ENCODE measurements around the gene ITGAL. TPM values are rescaled to one million over a fixed set of nuclear protein-coding genes. Genes with fewer than 3 reads are reported as not detected.

The ITGAL gene
- total and polyA plus RNA-seq, 2 donors (not counting 3 experiments of a cell fraction or from before 2014, with no cell fraction given): not detected

DNA sequence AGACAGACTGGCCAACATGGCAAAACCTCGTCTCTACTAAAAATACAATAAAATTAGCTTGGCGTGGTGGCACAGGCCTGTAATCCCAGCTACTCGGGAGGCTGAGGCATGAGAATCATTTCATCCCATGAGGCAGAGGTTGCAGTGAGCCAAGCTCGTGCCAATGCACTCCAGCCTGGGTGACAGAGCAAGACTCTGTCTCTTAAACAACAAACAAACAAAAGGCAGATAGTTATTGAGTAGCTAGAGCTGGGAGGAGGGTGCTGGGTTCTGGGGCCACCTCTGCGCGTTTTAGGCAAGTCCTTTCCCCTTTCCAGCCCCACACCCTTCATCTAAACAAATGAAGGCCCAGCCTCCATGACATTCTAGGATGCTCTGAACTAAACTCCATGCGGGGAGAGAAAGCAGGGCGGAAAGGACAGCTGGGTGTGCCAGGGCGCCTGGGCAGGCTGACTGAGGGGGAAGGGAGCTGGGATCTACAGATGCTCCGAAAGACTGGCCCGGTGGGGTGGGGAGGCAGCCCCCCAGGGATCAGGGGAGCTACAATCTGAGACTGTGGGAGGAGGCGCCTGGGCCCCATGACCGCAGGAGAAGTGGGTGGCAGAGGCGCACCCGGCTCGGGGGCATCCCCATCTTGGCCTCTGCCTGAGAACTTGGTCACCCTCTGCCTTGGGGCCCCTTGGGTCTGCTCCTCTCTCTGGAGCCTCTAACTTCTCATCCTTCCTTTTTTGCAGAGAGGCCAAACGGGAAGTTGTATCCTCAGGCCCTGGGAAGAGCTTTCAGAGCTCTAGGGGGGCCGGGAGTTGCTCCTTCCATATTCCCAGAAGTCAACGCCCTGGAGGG lies 910 bp downstream of the ITGAL start:
- dilution Hi-C loops (cut with MboI; ENCODE audit: extremely low pct_ligation_motif_present, low sequenced_read_pairs) (no loop called here), intact Hi-C loops (cut with micrococcal nuclease) (no loop called here)
- CTCF ChIA-PET: interaction anchor here (0.5 to 0.9 kb wide), 3 partner anchors 18 to 302 kb away, joined by 3 read pairs; no protein-coding TSS in a partner anchor
- Histone ChIP-seq H3K9ac (replicated peaks; ENCODE audit: extremely low read depth, insufficient read depth, low read length) (no peak overlapping the region), H3K36me3 (ENCODE audit: control insufficient read depth in 2 of 2, extremely low read depth in 1 of 2, insufficient read depth in 2 of 2, low read length in 2 of 2) (no peaks in the 10 kb centered on the region), H3K27ac (ENCODE audit: insufficient read depth, low read depth, low read length) (no peak overlapping the region), H3K9me3 (replicated peaks; ENCODE audit: control insufficient read depth, insufficient read depth, low read length) (no peaks in the 10 kb centered on the region), H3K4me1 (ENCODE audit: control insufficient read depth, extremely low read depth, insufficient read depth, low read length) (no peaks in the 10 kb centered on the region), H2AFZ (ENCODE audit: low read depth, low read length) (no peak overlapping the region), H3K79me2 (ENCODE audit: control insufficient read depth, insufficient read depth, low read length) (no peaks in the 10 kb centered on the region), H3K4me3 (replicated peaks in 1 of 3; ENCODE audit: insufficient read depth in 1 of 3, low read depth in 1 of 3, low read length in 3 of 3) (no peak overlapping the region), H4K20me1 (replicated peaks; ENCODE audit: control insufficient read depth, extremely low read depth, insufficient read depth, low read length) (no peaks in the 10 kb centered on the region), H3K27me3 (ENCODE audit: control insufficient read depth in 2 of 2, insufficient read depth in 2 of 2, low read length in 2 of 2) (peaks cover 24 to 28% of the 10 kb centered on the region in 2 experiments), H3K4me2 (ENCODE audit: insufficient read depth, low read length) (no peak overlapping the region), H3K9me1 (replicated peaks; ENCODE audit: control insufficient read depth, extremely low read depth, insufficient read depth, low read length) (no peaks in the 10 kb centered on the region)
- DNase-seq (ENCODE audit: low read depth, low spot score) (no peak), FAIRE-seq (no peak)
- TF ChIP-seq, protein P1, sequence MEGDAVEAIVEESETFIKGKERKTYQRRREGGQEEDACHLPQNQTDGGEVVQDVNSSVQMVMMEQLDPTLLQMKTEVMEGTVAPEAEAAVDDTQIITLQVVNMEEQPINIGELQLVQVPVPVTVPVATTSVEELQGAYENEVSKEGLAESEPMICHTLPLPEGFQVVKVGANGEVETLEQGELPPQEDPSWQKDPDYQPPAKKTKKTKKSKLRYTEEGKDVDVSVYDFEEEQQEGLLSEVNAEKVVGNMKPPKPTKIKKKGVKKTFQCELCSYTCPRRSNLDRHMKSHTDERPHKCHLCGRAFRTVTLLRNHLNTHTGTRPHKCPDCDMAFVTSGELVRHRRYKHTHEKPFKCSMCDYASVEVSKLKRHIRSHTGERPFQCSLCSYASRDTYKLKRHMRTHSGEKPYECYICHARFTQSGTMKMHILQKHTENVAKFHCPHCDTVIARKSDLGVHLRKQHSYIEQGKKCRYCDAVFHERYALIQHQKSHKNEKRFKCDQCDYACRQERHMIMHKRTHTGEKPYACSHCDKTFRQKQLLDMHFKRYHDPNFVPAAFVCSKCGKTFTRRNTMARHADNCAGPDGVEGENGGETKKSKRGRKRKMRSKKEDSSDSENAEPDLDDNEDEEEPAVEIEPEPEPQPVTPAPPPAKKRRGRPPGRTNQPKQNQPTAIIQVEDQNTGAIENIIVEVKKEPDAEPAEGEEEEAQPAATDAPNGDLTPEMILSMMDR (IDR thresholded peaks at IDR 0.05; ENCODE audit: extremely low read depth in 1 of 2, insufficient read depth in 1 of 2, low read depth in 1 of 2, low read length in 2 of 2): no peak
- TF ChIP-seq POLR2A (IDR thresholded peaks at IDR 0.05; ENCODE audit: low read depth, low read length) (no peak), POLR2AphosphoS5 (IDR thresholded peaks at IDR 0.05; ENCODE audit: insufficient read depth, low read depth, low read length) (no peak), FOS (IDR thresholded peaks at IDR 0.05; ENCODE audit: borderline replicate concordance, insufficient read depth, low read length) (no peak), EZH2 (IDR thresholded peaks at IDR 0.05; ENCODE audit: borderline replicate concordance, low read depth, low read length, severe bottlenecking) (no peak), MYC (IDR thresholded peaks at IDR 0.05; ENCODE audit: low read depth, low read length) (no peak), GATA2 (IDR thresholded peaks at IDR 0.05; ENCODE audit: insufficient read depth, insufficient read length, low read depth, low read length) (no peak), JUN (IDR thresholded peaks at IDR 0.05; ENCODE audit: borderline replicate concordance, insufficient read depth, insufficient read length, low read depth) (no peak)
- TF ChIP-seq, protein P2, sequence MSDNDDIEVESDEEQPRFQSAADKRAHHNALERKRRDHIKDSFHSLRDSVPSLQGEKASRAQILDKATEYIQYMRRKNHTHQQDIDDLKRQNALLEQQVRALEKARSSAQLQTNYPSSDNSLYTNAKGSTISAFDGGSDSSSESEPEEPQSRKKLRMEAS (IDR thresholded peaks at IDR 0.05; ENCODE audit: insufficient read depth, insufficient read length): no peak
- BruUV-seq (replicated peaks): no TSS peak
- POLR2A ChIA-PET: interaction anchor here (0.6 kb wide), 1 partner anchor 12 kb away, joined by 5 read pairs; no protein-coding TSS in a partner anchor

Measured in endothelial cell of umbilical vein (primary cell).